Measurements from ENCODE around the gene TRAM2.

TRAM2 gene

GRCh38 chr6:52510213-52510562 is 66.7 kb downstream of the TRAM2 start:
- H3K4me2 ChIP-seq (ENCODE audit: low read length), result peak overlapping the region; percentile 25
- H3K4me1 ChIP-seq (ENCODE audit: low read length), result peaks cover 24% of the 10 kb centered on the region
- no peaks in the 10 kb centered on the region for H3K27me3 ChIP-seq (ENCODE audit: low read depth, low read length)
- no peak overlapping the region for H3K4me3 ChIP-seq (ENCODE audit: low read length)
- no peaks in the 10 kb centered on the region for H3K79me2 ChIP-seq (ENCODE audit: low read length)
- H3K9ac ChIP-seq (ENCODE audit: low read length), result no peak overlapping the region
- H3K36me3 ChIP-seq (replicated peaks; ENCODE audit: low read depth, low read length), result peaks cover 56% of the 10 kb centered on the region
- TF ChIP-seq EZH2phosphoT487 (IDR thresholded peaks at IDR 0.05; ENCODE audit: low read depth), result no peak
- TF ChIP-seq CTCF (IDR thresholded peaks at IDR 0.05; ENCODE audit: low read depth, low read length), result no peak
- H2AFZ ChIP-seq (ENCODE audit: low read depth, low read length), result no peak overlapping the region
- peak overlapping the region; percentile 33 for H3K27ac ChIP-seq (ENCODE audit: low read length)
- no peaks in the 10 kb centered on the region for H4K20me1 ChIP-seq (ENCODE audit: insufficient read depth, low read length)
- no peaks in the 10 kb centered on the region for H3K9me3 ChIP-seq (ENCODE audit: insufficient read depth, low read length)

GRCh38 chr6:52509281-52510212 is 67.3 kb downstream of the TRAM2 start:
- peak overlapping the region; percentile 25 for H3K4me2 ChIP-seq (ENCODE audit: low read length)
- no peaks in the 10 kb centered on the region for H3K79me2 ChIP-seq (ENCODE audit: low read length)
- H4K20me1 ChIP-seq (ENCODE audit: insufficient read depth, low read length), result no peaks in the 10 kb centered on the region
- no peak overlapping the region for H2AFZ ChIP-seq (ENCODE audit: low read depth, low read length)
- peaks cover 28% of the 10 kb centered on the region for H3K4me1 ChIP-seq (ENCODE audit: low read length)
- no peaks in the 10 kb centered on the region for H3K27me3 ChIP-seq (ENCODE audit: low read depth, low read length)
- H3K36me3 ChIP-seq (replicated peaks; ENCODE audit: low read depth, low read length), result peaks cover 57% of the 10 kb centered on the region
- no peak overlapping the region for H3K9ac ChIP-seq (ENCODE audit: low read length)
- no peak overlapping the region for H3K4me3 ChIP-seq (ENCODE audit: low read length)
- TF ChIP-seq CTCF (IDR thresholded peaks at IDR 0.05; ENCODE audit: low read depth, low read length) (no peak), EZH2phosphoT487 (IDR thresholded peaks at IDR 0.05; ENCODE audit: low read depth) (no peak)
- H3K9me3 ChIP-seq (ENCODE audit: insufficient read depth, low read length), result no peaks in the 10 kb centered on the region
- H3K27ac ChIP-seq (ENCODE audit: low read length), result peak overlapping the region; percentile 33

- no peaks in the 10 kb centered on the region for H3K79me2 ChIP-seq (ENCODE audit: low read length)
- peaks cover 41% of the 10 kb centered on the region for H3K4me1 ChIP-seq (ENCODE audit: low read length)
- H2AFZ ChIP-seq (ENCODE audit: low read depth, low read length), result no peak overlapping the region
- H4K20me1 ChIP-seq (ENCODE audit: insufficient read depth, low read length), result no peaks in the 10 kb centered on the region
- no peak overlapping the region for H3K4me2 ChIP-seq (ENCODE audit: low read length)
- no peaks in the 10 kb centered on the region for H3K9me3 ChIP-seq (ENCODE audit: insufficient read depth, low read length)
- no peak overlapping the region for H3K9ac ChIP-seq (ENCODE audit: low read length)
- no peak for TF ChIP-seq EZH2phosphoT487 (IDR thresholded peaks at IDR 0.05; ENCODE audit: low read depth)
- no peak for TF ChIP-seq CTCF (IDR thresholded peaks at IDR 0.05; ENCODE audit: low read depth, low read length)
- no peak overlapping the region for H3K27ac ChIP-seq (ENCODE audit: low read length)
- peaks cover 52% of the 10 kb centered on the region for H3K36me3 ChIP-seq (replicated peaks; ENCODE audit: low read depth, low read length)
- H3K27me3 ChIP-seq (ENCODE audit: low read depth, low read length), result no peaks in the 10 kb centered on the region
- no peak overlapping the region for H3K4me3 ChIP-seq (ENCODE audit: low read length)
These were observed 68.6 kb downstream of the TRAM2 start for GRCh38 chr6:52508261-52508739.

GRCh38 chr6:52507557-52508260 is 69.2 kb downstream of the TRAM2 start:
- H3K9me3 ChIP-seq (ENCODE audit: insufficient read depth, low read length), result no peaks in the 10 kb centered on the region
- H2AFZ ChIP-seq (ENCODE audit: low read depth, low read length), result no peak overlapping the region
- H3K79me2 ChIP-seq (ENCODE audit: low read length), result no peaks in the 10 kb centered on the region
- peaks cover 50% of the 10 kb centered on the region for H3K36me3 ChIP-seq (replicated peaks; ENCODE audit: low read depth, low read length)
- no peak overlapping the region for H3K9ac ChIP-seq (ENCODE audit: low read length)
- TF ChIP-seq CTCF (IDR thresholded peaks at IDR 0.05; ENCODE audit: low read depth, low read length) (no peak), EZH2phosphoT487 (IDR thresholded peaks at IDR 0.05; ENCODE audit: low read depth) (no peak)
- no peak overlapping the region for H3K27ac ChIP-seq (ENCODE audit: low read length)
- no peak overlapping the region for H3K4me3 ChIP-seq (ENCODE audit: low read length)
- no peaks in the 10 kb centered on the region for H4K20me1 ChIP-seq (ENCODE audit: insufficient read depth, low read length)
- peaks cover 47% of the 10 kb centered on the region for H3K4me1 ChIP-seq (ENCODE audit: low read length)
- H3K4me2 ChIP-seq (ENCODE audit: low read length), result no peak overlapping the region
- H3K27me3 ChIP-seq (ENCODE audit: low read depth, low read length), result no peaks in the 10 kb centered on the region

Data from OCI-LY3 (cell line).